ENCODE data around the gene HSF2. TPM values are rescaled to one million over a fixed set of nuclear protein-coding genes. Genes with fewer than 3 reads are reported as not detected.
A peak's percentile ranks its signal among the peaks of the same experiment; 100 is the strongest.

The HSF2 gene
- total RNA-seq, 4 donors from 2014 or later, result 44.2 to 92.1 (median 68.3) TPM

DNA sequence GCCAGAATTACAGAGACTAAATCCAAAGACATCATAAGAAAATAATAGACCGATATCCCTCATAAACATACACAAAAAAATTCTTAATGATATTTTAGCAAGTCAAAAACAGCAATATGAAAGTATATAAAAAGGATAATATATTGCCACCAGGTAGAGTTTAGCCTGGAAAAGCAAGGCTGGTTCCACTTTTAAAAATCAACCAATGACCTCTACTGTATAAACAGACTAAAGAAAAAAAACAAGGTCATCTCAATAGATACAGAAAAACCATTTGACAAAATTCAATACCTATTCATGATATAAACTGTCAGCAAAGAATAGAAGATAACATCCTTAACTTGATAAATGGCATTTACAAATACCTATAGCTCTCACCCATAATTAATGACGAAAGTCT is 62.4 kb downstream of the HSF2 start:
- intact Hi-C loops (cut with DNase I; ENCODE audit: low total_unique reads) (no loop called here), in situ Hi-C loops (cut with MboI; ENCODE audit: low sequenced_read_pairs in 4 of 4) (no loop called here)
- no peak overlapping the region for H3K27ac ChIP-seq
- no peaks in the 10 kb centered on the region for H3K9me3 ChIP-seq
- peaks cover 73 to 84% of the 10 kb centered on the region in 2 donors for H3K4me1 ChIP-seq
- peaks cover 0 to 13% of the 10 kb centered on the region in 2 donors for H3K36me3 ChIP-seq
- no peaks in the 10 kb centered on the region for H3K27me3 ChIP-seq
- no peak for TF ChIP-seq POLR2A (IDR thresholded peaks at IDR 0.05)
- TF ChIP-seq, protein P1, sequence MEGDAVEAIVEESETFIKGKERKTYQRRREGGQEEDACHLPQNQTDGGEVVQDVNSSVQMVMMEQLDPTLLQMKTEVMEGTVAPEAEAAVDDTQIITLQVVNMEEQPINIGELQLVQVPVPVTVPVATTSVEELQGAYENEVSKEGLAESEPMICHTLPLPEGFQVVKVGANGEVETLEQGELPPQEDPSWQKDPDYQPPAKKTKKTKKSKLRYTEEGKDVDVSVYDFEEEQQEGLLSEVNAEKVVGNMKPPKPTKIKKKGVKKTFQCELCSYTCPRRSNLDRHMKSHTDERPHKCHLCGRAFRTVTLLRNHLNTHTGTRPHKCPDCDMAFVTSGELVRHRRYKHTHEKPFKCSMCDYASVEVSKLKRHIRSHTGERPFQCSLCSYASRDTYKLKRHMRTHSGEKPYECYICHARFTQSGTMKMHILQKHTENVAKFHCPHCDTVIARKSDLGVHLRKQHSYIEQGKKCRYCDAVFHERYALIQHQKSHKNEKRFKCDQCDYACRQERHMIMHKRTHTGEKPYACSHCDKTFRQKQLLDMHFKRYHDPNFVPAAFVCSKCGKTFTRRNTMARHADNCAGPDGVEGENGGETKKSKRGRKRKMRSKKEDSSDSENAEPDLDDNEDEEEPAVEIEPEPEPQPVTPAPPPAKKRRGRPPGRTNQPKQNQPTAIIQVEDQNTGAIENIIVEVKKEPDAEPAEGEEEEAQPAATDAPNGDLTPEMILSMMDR (IDR thresholded peaks at IDR 0.05 in 4 of 5, conservative IDR thresholded peaks at IDR 0.05 in 1 of 5), result no peak
- no peak overlapping the region for H3K4me3 ChIP-seq
- ATAC-seq (no peak), DNase-seq (no peak)

DNA sequence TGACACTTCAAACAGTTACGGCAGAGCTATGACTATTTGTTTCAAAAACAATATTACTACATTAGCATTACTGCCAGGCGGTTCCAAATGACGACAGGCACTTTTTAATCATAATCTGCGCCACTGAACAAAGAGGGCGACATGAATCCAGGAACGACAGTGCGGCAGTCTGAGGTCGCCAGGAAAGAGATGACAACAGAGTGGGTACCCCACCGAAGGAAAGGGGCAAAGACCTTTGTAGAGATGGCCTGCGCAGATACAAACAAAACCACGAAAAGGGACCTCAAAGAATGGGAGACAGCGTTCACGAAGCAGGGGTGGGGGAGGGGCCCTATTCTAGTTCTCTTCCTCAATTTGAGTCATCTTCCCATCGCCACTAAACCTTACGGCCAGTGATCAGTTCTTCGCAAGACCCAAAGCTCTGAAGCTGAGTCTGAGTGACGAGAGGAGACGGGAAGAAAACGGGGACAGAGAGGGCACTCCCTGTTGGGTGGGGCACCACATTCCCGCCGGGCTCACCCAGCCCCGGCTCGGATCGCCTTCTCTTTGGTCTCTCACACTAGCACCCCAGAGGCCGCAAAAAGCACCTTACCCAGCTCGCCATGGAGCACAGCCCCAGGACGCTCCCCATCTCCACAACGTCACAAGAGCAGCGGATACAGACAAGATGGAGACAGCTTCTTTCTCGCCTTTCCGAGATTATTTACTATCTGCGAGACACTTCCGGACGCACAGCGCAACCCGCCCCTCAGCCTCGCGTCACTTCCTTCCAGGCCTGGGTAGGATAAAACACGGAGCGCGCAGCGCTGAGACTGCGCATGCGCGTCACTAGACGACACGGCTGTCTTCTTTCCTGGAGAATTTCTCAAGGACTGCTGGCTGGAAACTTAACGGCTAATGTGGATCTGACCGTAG is 71.9 kb downstream of the HSF2 start, which contains the start of gene SERINC1:
Gene SERINC1, minus strand, starts transcription at position 701 of the 915 bp plus-strand sequence. Its CDS starts 70 bp downstream, at position 631.
- H3K9me3 ChIP-seq, result no peaks in the 10 kb centered on the region
- ATAC-seq (peak; percentile 97), DNase-seq (peak; percentile 93 to 95)
- intact Hi-C loops (cut with DNase I; ENCODE audit: low total_unique reads), result loop anchor here (1.0 to 5.0 kb wide), 2 partner anchors 54 to 72 kb away; partner anchors contain the start of gene HSF2
- H3K36me3 ChIP-seq, result no peaks in the 10 kb centered on the region
- H3K4me1 ChIP-seq, result peaks cover 33 to 47% of the 10 kb centered on the region in 2 donors
- TF ChIP-seq, protein P1 (IDR thresholded peaks at IDR 0.05 in 4 of 5, conservative IDR thresholded peaks at IDR 0.05 in 1 of 5), result peak in 1 of 5 experiments; percentile 7
- TF ChIP-seq POLR2A (IDR thresholded peaks at IDR 0.05), result peak; percentile 86 to 91
- peak within 1 kb of the TSS; percentile 79 to 99 (median 90) for H3K4me3 ChIP-seq
- in situ Hi-C loops (cut with MboI; ENCODE audit: low sequenced_read_pairs in 4 of 4), result loop anchor here in 1 of 4 donors (5.0 kb wide), 1 partner anchor 89 kb away; no protein-coding TSS in a partner anchor
- no peaks in the 10 kb centered on the region for H3K27me3 ChIP-seq
- H3K27ac ChIP-seq, result peak within 1 kb of the TSS; percentile 94 to 99 (median 97)

DNA sequence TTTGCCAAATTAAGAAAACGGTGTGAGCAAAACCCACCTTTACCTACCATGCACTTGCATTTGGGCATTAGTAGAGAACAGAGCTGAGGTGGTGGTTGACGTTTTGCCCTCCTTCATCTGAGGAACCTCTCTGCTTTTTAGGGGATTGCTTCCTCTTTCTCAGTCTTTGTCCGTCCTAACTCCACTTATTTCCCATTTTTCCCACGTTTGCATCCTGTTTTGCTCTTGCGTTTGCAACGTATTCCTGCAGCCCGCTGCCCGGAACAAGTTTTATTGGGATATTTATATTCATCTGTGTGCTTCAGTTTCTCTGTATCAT is 72.5 kb downstream of the HSF2 start:
- peak overlapping the region; percentile 79 to 99 (median 90) for H3K4me3 ChIP-seq
- H3K27me3 ChIP-seq, result no peaks in the 10 kb centered on the region
- in situ Hi-C loops (cut with MboI; ENCODE audit: low sequenced_read_pairs in 4 of 4) (loop anchor here in 1 of 4 donors (5.0 kb wide), 1 partner anchor 90 kb away; no protein-coding TSS in a partner anchor), intact Hi-C loops (cut with DNase I; ENCODE audit: low total_unique reads) (loop anchor here (5.0 kb wide), 1 partner anchor 55 kb away; no protein-coding TSS in a partner anchor)
- H3K4me1 ChIP-seq, result peaks cover 29 to 41% of the 10 kb centered on the region in 2 donors
- H3K27ac ChIP-seq, result peak overlapping the region; percentile 94 to 99 (median 97)
- no peaks in the 10 kb centered on the region for H3K9me3 ChIP-seq
- DNase-seq (no peak), ATAC-seq (peak; percentile 42 to 51)
- TF ChIP-seq POLR2A (IDR thresholded peaks at IDR 0.05), result no peak
- TF ChIP-seq, protein P1 (IDR thresholded peaks at IDR 0.05 in 4 of 5, conservative IDR thresholded peaks at IDR 0.05 in 1 of 5), result no peak
- no peaks in the 10 kb centered on the region for H3K36me3 ChIP-seq

DNA sequence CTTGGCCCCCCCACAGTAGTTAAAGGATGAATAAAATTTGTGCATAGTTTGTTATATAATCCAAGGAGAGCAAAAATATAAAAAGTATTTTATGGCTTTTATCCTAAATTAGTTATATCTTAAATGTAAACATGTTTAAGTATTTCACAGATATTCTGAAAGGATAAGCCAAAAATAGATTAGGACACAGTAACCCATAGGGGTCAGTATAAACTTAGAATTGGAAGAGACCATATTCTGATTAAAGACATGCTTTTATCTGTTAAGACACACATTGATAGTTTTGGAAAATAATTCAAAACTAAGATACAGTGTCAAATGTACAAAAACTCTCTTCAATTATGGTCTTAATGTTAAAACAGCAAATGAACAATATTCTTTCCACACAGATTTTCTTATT is 76.7 kb downstream of the HSF2 start:
- no peaks in the 10 kb centered on the region for H3K27me3 ChIP-seq
- ATAC-seq (no peak), DNase-seq (no peak)
- peaks cover 6 to 7% of the 10 kb centered on the region in 2 donors for H3K4me1 ChIP-seq
- no peak overlapping the region for H3K27ac ChIP-seq
- in situ Hi-C loops (cut with MboI; ENCODE audit: low sequenced_read_pairs in 4 of 4), result loop anchor here in 1 of 4 donors (25.0 kb wide), 1 partner anchor 89 kb away; the partner anchor contains the start of gene HSF2
- no peaks in the 10 kb centered on the region for H3K9me3 ChIP-seq
- intact Hi-C loops (cut with DNase I; ENCODE audit: low total_unique reads), result loop anchor here (1.0 kb wide), 1 partner anchor 54 kb away; no protein-coding TSS in a partner anchor
- TF ChIP-seq POLR2A (IDR thresholded peaks at IDR 0.05), result no peak
- TF ChIP-seq, protein P1 (IDR thresholded peaks at IDR 0.05 in 4 of 5, conservative IDR thresholded peaks at IDR 0.05 in 1 of 5), result peak in 2 of 5 experiments; percentile 10 to 44
- no peaks in the 10 kb centered on the region for H3K36me3 ChIP-seq
- no peak overlapping the region for H3K4me3 ChIP-seq
